WTC11 (cell line): Measurements from ENCODE around the gene ZNF878. TPM values are rescaled to one million over a fixed set of nuclear protein-coding genes. Genes with fewer than 3 reads are reported as not detected.

Source experiments
- ATAC-seq: fragments of 200-7000 bp; cut with Tn5 transposase; 2 replicates; pipeline ENCODE4 v1.10.0; 2021; ENCODE audit warnings: mild to moderate bottlenecking, moderate library complexity
- CTCF ChIA-PET: fragments of 300-600 bp; sonication (Branson Sonifier 250); formaldehyde crosslinking; loops from one replicate; lab custom pipeline; 2021; ENCODE audit warnings: antibody characterized with exemption; lab: Charles Lee
- POLR2A ChIA-PET: fragments of 350-600 bp; sonication (Branson Sonifier 250); formaldehyde crosslinking; loops from one replicate; lab custom pipeline; 2021; ENCODE audit warnings: antibody characterized with exemption; lab: Charles Lee
- DNase-seq: peaks from one replicate; pipeline ENCODE4 v3.0.0; 2021; ENCODE audit warnings: low spot score
- H3K27ac Mint-ChIP-seq: 2 replicates; pipeline ENCODE4 v1.8.0; 2021; ENCODE audit warnings: mixed read lengths
- H3K27me3 Mint-ChIP-seq: 2 replicates; pipeline ENCODE4 v1.8.0; 2021; ENCODE audit warnings: low read depth, mild to moderate bottlenecking, moderate library complexity, mixed read lengths
- H3K36me3 Mint-ChIP-seq: 2 replicates; pipeline ENCODE4 v1.8.0; 2021; ENCODE audit warnings: mixed read lengths
- H3K4me1 Mint-ChIP-seq: 2 replicates; pipeline ENCODE4 v1.8.0; 2022; ENCODE audit warnings: mixed read lengths
- H3K4me3 Mint-ChIP-seq: 2 replicates; pipeline ENCODE4 v1.8.0; 2021; ENCODE audit warnings: mild to moderate bottlenecking, moderate library complexity, mixed read lengths
- H3K9me3 Mint-ChIP-seq: 2 replicates; pipeline ENCODE4 v1.8.0; 2021; ENCODE audit warnings: mixed read lengths
- ETV6 ChIP-seq: sonication (generic); formaldehyde crosslinking; IDR thresholded peaks from 2 replicates; pipeline ENCODE4 v1.8.1; 2022; ENCODE audit warnings: mild to moderate bottlenecking, missing genetic modification reagents
- FOXP1 ChIP-seq: sonication (generic); formaldehyde crosslinking; IDR thresholded peaks from 2 replicates; pipeline ENCODE4 v1.8.0; 2022; ENCODE audit warnings: missing genetic modification reagents, mild to moderate bottlenecking, moderate library complexity, borderline replicate concordance
- GABPB1 ChIP-seq: sonication (generic); formaldehyde crosslinking; IDR thresholded peaks from 2 replicates; pipeline ENCODE4 v1.8.1; 2023; ENCODE audit warnings: mild to moderate bottlenecking, missing genetic modification reagents
- GRHL2 ChIP-seq: fragments of 250-450 bp; sonication (Bioruptor Pico); IDR thresholded peaks from 2 replicates; pipeline ENCODE4 v1.8.0; 2022; ENCODE audit warnings: mild to moderate bottlenecking, moderate library complexity; ENCODE audit not compliant: insufficient replicate concordance, severe bottlenecking
- NFYB ChIP-seq: sonication (generic); formaldehyde crosslinking; conservative IDR thresholded peaks from 2 replicates; pipeline ENCODE4 v1.8.0; 2022; ENCODE audit warnings: low read depth, missing genetic modification reagents
- NR1H2 ChIP-seq: sonication (generic); formaldehyde crosslinking; IDR thresholded peaks from 2 replicates; pipeline ENCODE4 v1.9.0; 2021; ENCODE audit warnings: mild to moderate bottlenecking, moderate library complexity, missing genetic modification reagents
- SOX15 ChIP-seq: fragments of 250-450 bp; sonication (Bioruptor Pico); IDR thresholded peaks from 2 replicates; pipeline ENCODE4 v1.9.0; 2021; ENCODE audit warnings: mild to moderate bottlenecking
- TEAD4 ChIP-seq: sonication (generic); formaldehyde crosslinking; IDR thresholded peaks from 2 replicates; pipeline ENCODE4 v1.8.0; 2022; ENCODE audit warnings: mild to moderate bottlenecking, missing genetic modification reagents
- ZBTB21 ChIP-seq: sonication (generic); formaldehyde crosslinking; IDR thresholded peaks from 2 replicates; pipeline ENCODE4 v1.8.1; 2023; ENCODE audit warnings: mild to moderate bottlenecking, missing genetic modification reagents, borderline replicate concordance
- ZNF121 ChIP-seq: sonication (generic); formaldehyde crosslinking; IDR thresholded peaks from 2 replicates; pipeline ENCODE4 v1.8.0; 2023; ENCODE audit warnings: missing genetic modification reagents
- ZNF232 ChIP-seq: sonication (generic); formaldehyde crosslinking; IDR thresholded peaks from 2 replicates; pipeline ENCODE4 v1.8.0; 2022; ENCODE audit warnings: mild to moderate bottlenecking, missing genetic modification reagents
- ZNF423 ChIP-seq: fragments of 250-450 bp; sonication (Bioruptor Pico); IDR thresholded peaks from 2 replicates; pipeline ENCODE4 v2.1.2; 2022; ENCODE audit warnings: mild to moderate bottlenecking, moderate library complexity
- total RNA-seq: library from RNA; stranded (reverse); gene quantifications from 3 replicates; pipeline ENCODE4 v1.2.3, GENCODE V29; 2021
- TF ChIP-seq, protein P1 (sequence below): sonication (generic); formaldehyde crosslinking; IDR thresholded peaks from 2 replicates; pipeline ENCODE4 v1.8.1; 2023; ENCODE audit warnings: mild to moderate bottlenecking, missing genetic modification reagents, borderline replicate concordance
- TF ChIP-seq, protein P2 (sequence below): sonication (generic); formaldehyde crosslinking; IDR thresholded peaks from 2 replicates; pipeline ENCODE4 v1.8.1; 2022; ENCODE audit warnings: low read depth, missing genetic modification reagents, borderline replicate concordance
- TF ChIP-seq, protein P3 (sequence below): sonication (generic); formaldehyde crosslinking; IDR thresholded peaks from 2 replicates; pipeline ENCODE4 v1.8.1; 2023; ENCODE audit warnings: mild to moderate bottlenecking, missing genetic modification reagents
- TF ChIP-seq, protein P4 (sequence below): fragments of 250-450 bp; sonication (Bioruptor Pico); IDR thresholded peaks from 2 replicates; pipeline ENCODE4 v1.9.0; 2021; ENCODE audit warnings: mild to moderate bottlenecking
- TF ChIP-seq, protein P5 (sequence below): fragments of 250-450 bp; sonication (Bioruptor Pico); IDR thresholded peaks from 2 replicates; pipeline ENCODE4 v1.8.0; 2021; ENCODE audit warnings: mild to moderate bottlenecking
- TF ChIP-seq, protein P6 (sequence below): sonication (generic); formaldehyde crosslinking; IDR thresholded peaks from 2 replicates; pipeline ENCODE4 v1.8.1; 2023; ENCODE audit warnings: mild to moderate bottlenecking, missing genetic modification reagents, moderate library complexity
- TF ChIP-seq, protein P7 (sequence below): sonication (generic); formaldehyde crosslinking; IDR thresholded peaks from 2 replicates; pipeline ENCODE4 v1.8.1; 2023; ENCODE audit warnings: mild to moderate bottlenecking, missing genetic modification reagents

The ZNF878 gene
- total RNA-seq, 1 experiment from 2014 or later, result 12.5 TPM

DNA sequence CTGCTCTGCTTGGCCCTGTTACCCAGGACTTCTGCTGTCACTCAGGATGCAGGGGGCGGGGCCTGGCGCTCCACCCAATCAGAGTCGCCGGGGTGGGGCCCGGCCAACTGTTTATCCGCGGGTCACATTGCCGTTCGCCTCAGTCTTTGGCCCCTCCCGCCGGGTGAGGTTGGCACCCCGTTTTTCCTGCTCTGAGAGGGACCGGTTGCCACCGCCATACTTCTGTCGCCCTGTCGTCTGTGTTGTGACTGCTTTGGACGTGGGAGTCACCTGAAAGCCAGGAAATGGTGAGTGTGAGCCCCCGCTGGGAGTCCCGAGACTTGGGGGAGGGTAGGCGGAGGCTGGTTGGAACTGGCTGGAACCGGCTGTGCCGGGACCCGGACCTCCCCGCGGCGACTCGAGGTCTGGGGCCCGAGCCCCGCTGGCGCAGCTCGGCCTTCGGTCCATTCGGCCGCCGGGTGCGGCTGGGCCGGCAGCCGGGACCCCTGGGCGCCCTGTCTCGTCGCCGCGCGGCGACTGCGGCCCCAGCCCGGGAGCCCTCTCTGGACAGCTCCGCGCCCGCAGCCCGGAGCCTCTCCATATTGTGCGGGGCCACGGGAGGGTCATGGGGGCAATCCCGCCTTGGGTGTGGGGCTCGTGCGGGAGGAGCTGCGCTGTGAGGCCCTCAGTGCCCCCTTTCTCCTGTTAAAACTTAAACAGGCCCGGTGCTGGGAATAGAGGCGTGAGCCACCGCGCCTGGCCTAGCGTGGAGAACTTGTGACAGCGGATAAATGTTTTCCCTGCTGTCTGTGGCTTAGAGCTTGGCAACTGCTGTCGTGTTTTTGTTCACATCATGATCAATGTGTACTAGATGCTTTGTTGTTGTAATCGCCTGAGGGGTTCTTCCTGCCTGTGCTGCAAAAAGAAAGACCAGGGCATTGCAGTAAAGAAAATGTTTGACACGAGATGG is 12.1 kb upstream of the ZNF878 start, which contains the start of gene ZNF844 (continued):
- TF ChIP-seq ZNF232 (CRISPR knock-in tag), result peak; percentile 61; the same call in 1 of the 2 replicates
- peak; percentile 86 for TF ChIP-seq ETV6
- TF ChIP-seq, protein P1, sequence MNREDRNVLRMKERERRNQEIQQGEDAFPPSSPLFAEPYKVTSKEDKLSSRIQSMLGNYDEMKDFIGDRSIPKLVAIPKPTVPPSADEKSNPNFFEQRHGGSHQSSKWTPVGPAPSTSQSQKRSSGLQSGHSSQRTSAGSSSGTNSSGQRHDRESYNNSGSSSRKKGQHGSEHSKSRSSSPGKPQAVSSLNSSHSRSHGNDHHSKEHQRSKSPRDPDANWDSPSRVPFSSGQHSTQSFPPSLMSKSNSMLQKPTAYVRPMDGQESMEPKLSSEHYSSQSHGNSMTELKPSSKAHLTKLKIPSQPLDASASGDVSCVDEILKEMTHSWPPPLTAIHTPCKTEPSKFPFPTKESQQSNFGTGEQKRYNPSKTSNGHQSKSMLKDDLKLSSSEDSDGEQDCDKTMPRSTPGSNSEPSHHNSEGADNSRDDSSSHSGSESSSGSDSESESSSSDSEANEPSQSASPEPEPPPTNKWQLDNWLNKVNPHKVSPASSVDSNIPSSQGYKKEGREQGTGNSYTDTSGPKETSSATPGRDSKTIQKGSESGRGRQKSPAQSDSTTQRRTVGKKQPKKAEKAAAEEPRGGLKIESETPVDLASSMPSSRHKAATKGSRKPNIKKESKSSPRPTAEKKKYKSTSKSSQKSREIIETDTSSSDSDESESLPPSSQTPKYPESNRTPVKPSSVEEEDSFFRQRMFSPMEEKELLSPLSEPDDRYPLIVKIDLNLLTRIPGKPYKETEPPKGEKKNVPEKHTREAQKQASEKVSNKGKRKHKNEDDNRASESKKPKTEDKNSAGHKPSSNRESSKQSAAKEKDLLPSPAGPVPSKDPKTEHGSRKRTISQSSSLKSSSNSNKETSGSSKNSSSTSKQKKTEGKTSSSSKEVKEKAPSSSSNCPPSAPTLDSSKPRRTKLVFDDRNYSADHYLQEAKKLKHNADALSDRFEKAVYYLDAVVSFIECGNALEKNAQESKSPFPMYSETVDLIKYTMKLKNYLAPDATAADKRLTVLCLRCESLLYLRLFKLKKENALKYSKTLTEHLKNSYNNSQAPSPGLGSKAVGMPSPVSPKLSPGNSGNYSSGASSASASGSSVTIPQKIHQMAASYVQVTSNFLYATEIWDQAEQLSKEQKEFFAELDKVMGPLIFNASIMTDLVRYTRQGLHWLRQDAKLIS (CRISPR knock-in tag), result no peak
- TF ChIP-seq FOXP1 (CRISPR knock-in tag), result peak; percentile 30; the same call in 1 of the 2 replicates
- TF ChIP-seq, protein P2, sequence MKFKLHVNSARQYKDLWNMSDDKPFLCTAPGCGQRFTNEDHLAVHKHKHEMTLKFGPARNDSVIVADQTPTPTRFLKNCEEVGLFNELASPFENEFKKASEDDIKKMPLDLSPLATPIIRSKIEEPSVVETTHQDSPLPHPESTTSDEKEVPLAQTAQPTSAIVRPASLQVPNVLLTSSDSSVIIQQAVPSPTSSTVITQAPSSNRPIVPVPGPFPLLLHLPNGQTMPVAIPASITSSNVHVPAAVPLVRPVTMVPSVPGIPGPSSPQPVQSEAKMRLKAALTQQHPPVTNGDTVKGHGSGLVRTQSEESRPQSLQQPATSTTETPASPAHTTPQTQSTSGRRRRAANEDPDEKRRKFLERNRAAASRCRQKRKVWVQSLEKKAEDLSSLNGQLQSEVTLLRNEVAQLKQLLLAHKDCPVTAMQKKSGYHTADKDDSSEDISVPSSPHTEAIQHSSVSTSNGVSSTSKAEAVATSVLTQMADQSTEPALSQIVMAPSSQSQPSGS (CRISPR knock-in tag), result no peak
- no peak for TF ChIP-seq ZNF423 (CRISPR knock-in tag)
- TF ChIP-seq, protein P3, sequence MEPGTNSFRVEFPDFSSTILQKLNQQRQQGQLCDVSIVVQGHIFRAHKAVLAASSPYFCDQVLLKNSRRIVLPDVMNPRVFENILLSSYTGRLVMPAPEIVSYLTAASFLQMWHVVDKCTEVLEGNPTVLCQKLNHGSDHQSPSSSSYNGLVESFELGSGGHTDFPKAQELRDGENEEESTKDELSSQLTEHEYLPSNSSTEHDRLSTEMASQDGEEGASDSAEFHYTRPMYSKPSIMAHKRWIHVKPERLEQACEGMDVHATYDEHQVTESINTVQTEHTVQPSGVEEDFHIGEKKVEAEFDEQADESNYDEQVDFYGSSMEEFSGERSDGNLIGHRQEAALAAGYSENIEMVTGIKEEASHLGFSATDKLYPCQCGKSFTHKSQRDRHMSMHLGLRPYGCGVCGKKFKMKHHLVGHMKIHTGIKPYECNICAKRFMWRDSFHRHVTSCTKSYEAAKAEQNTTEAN (CRISPR knock-in tag), result no peak
- TF ChIP-seq, protein P4, sequence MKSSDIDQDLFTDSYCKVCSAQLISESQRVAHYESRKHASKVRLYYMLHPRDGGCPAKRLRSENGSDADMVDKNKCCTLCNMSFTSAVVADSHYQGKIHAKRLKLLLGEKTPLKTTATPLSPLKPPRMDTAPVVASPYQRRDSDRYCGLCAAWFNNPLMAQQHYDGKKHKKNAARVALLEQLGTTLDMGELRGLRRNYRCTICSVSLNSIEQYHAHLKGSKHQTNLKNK (CRISPR knock-in tag), result no peak
- TF ChIP-seq GABPB1 (CRISPR knock-in tag), result no peak
- peak; percentile 81 for TF ChIP-seq NFYB (CRISPR knock-in tag)
- TF ChIP-seq TEAD4 (CRISPR knock-in tag), result no peak
- TF ChIP-seq, protein P5, sequence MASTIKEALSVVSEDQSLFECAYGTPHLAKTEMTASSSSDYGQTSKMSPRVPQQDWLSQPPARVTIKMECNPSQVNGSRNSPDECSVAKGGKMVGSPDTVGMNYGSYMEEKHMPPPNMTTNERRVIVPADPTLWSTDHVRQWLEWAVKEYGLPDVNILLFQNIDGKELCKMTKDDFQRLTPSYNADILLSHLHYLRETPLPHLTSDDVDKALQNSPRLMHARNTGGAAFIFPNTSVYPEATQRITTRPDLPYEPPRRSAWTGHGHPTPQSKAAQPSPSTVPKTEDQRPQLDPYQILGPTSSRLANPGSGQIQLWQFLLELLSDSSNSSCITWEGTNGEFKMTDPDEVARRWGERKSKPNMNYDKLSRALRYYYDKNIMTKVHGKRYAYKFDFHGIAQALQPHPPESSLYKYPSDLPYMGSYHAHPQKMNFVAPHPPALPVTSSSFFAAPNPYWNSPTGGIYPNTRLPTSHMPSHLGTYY (CRISPR knock-in tag), result no peak
- no peak for TF ChIP-seq ZBTB21
- no peak for TF ChIP-seq GRHL2
- TF ChIP-seq, protein P6, sequence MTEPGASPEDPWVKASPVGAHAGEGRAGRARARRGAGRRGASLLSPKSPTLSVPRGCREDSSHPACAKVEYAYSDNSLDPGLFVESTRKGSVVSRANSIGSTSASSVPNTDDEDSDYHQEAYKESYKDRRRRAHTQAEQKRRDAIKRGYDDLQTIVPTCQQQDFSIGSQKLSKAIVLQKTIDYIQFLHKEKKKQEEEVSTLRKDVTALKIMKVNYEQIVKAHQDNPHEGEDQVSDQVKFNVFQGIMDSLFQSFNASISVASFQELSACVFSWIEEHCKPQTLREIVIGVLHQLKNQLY (CRISPR knock-in tag), result no peak

DNA sequence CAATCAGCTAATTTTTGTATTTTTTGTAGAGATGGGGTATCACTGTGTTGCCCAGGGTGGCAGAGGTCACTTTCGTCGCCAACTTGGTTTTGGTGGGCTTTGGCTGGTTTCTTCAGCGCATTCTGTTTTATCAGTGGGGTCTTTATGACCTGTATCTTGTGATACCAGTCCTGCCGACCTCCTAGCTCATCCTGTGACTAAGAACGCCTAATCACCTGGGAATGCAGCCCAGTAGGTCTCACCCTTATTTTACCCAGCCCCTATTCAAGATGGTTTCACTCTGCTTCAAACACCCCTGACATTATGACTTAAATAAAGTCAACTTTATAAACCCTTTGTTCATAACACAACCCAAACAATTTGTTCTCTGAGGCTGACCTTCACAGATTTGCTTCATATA is 3.0 kb upstream of the ZNF878 start:
- peaks cover 17% of the 10 kb centered on the region for H3K4me1 Mint-ChIP-seq
- ATAC-seq (no peak), DNase-seq (no peak)
- peaks cover 2% of the 10 kb centered on the region; the same call in 1 of the 2 replicates for H3K27me3 Mint-ChIP-seq
- no peak overlapping the region for H3K27ac Mint-ChIP-seq
- H3K9me3 Mint-ChIP-seq, result no peaks in the 10 kb centered on the region
- H3K4me3 Mint-ChIP-seq, result no peak overlapping the region
- H3K36me3 Mint-ChIP-seq, result peaks cover 3% of the 10 kb centered on the region; the same call in 1 of the 2 replicates
- ChIA-PET CTCF (interaction anchor here (0.5 to 2.1 kb wide), 9 partner anchors 35 to 356 kb away, joined by 3 to 11 read pairs (median 5); partner anchors contain the start of gene ZNF20), POLR2A (no interaction called here)
- TF ChIP-seq SOX15 (CRISPR knock-in tag) (no peak), ZNF121 (no peak), ZNF423 (CRISPR knock-in tag) (no peak), NR1H2 (no peak)
- TF ChIP-seq, protein P1 (CRISPR knock-in tag), result no peak
- TF ChIP-seq, protein P7, sequence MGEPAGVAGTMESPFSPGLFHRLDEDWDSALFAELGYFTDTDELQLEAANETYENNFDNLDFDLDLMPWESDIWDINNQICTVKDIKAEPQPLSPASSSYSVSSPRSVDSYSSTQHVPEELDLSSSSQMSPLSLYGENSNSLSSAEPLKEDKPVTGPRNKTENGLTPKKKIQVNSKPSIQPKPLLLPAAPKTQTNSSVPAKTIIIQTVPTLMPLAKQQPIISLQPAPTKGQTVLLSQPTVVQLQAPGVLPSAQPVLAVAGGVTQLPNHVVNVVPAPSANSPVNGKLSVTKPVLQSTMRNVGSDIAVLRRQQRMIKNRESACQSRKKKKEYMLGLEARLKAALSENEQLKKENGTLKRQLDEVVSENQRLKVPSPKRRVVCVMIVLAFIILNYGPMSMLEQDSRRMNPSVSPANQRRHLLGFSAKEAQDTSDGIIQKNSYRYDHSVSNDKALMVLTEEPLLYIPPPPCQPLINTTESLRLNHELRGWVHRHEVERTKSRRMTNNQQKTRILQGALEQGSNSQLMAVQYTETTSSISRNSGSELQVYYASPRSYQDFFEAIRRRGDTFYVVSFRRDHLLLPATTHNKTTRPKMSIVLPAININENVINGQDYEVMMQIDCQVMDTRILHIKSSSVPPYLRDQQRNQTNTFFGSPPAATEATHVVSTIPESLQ (CRISPR knock-in tag), result no peak
